Measurements from ENCODE around the gene OR2AK2. TPM values are rescaled to one million over a fixed set of nuclear protein-coding genes. Genes with fewer than 3 reads are reported as not detected.

The OR2AK2 gene
- total and polyA plus RNA-seq, 5 donors, result not detected

- Histone ChIP-seq H3K27ac (ENCODE audit: low read length) (no peak overlapping the region), H3K4me1 (ENCODE audit: control insufficient read depth, insufficient read depth, low read length) (no peaks in the 10 kb centered on the region), H3K4me3 (ENCODE audit: low read length) (no peak overlapping the region), H3K27me3 (ENCODE audit: control insufficient read depth, insufficient read depth) (no peaks in the 10 kb centered on the region), H3K9me3 (ENCODE audit: control insufficient read depth, low read length) (no peaks in the 10 kb centered on the region)
- ATAC-seq, result no peak
- no peak for DNase-seq
- intact Hi-C loops (cut with DNase I), result no loop called here
- WGBS, result 23% methylated on average over 3 of the region's 3 CpGs
These were observed 3.2 kb upstream of the OR2AK2 start for GRCh38 chr1:247961791-247962190.

DNA sequence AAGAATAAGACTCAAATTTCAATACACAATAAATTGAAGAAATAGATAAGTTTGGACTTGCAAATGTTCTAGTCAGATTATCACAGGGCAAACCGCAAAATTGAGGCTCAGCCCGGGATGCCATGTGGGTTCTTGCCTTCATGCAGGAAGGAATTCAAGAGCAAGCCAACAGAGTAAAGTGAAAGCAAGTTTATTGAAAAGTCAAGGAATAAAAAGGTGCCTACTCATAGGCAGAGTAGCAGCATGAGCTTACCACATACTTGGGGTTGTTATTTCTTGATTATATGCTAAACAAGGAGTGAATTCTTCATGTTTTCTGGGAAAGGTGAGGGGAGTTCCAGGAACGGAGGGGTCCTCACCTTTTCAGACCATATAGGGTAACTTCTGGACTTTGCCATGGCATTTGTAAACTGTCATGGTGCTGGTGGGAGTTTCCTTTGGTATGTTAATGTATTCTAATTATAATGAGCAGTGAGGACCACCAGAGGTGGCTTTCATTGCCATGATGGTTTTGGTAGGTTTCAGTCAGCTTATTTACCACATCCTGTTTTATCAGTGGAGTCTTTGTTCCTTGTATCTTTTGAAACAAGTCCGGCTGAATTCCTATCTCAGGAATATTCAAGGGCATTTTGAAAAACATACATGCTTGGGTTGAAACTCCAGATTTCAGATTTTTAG, 2.0 kb upstream of the OR2AK2 start:
- intact Hi-C loops (cut with DNase I), result no loop called here
- 61% methylated on average over 4 of the region's 4 CpGs for WGBS

DNA sequence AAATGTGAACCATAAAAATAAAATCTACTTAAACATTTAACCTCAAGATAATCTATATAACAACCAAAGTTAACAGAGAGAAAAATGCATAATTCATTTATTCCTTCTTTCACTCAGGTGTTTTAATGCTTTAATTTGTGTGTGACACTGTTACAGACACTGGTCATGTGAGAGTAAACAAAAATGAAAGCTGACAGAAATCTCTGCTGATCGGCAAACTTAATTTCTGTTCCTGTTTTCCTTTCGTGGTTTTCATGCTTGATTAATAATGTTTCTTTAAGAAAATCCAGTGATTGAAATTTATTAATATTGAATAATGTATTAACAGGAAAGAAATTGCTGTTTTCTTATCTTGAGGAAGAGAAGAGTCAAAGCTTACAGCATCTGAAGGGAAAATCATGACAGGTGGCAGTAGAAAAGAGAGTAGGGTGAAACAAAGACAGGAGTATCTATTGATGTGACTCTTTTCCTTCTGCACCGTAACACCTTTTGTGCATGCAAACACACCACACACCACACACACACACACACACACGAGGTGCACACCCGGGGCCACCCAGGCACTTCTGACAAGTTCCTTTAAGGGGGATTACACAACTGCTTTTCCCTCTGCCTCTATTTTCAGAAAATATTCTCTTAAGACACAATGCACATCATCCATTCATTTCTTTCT, 1.6 kb downstream of the OR2AK2 start:
- WGBS, result 73% methylated on average over 5 of the region's 5 CpGs
- Histone ChIP-seq H3K9me3 (ENCODE audit: control insufficient read depth, low read length) (no peaks in the 10 kb centered on the region), H3K27me3 (ENCODE audit: control insufficient read depth, insufficient read depth) (no peaks in the 10 kb centered on the region), H3K27ac (ENCODE audit: low read length) (no peak overlapping the region), H3K4me3 (ENCODE audit: low read length) (no peak overlapping the region), H3K4me1 (ENCODE audit: control insufficient read depth, insufficient read depth, low read length) (no peaks in the 10 kb centered on the region)
- intact Hi-C loops (cut with DNase I), result no loop called here
- DNase-seq (no peak), ATAC-seq (no peak)

More for the DNA sequence above, 2.0 kb upstream of the OR2AK2 start:
- Histone ChIP-seq H3K4me3 (ENCODE audit: low read length) (no peak overlapping the region), H3K27ac (ENCODE audit: low read length) (no peak overlapping the region), H3K27me3 (ENCODE audit: control insufficient read depth, insufficient read depth) (no peaks in the 10 kb centered on the region), H3K9me3 (ENCODE audit: control insufficient read depth, low read length) (no peaks in the 10 kb centered on the region), H3K4me1 (ENCODE audit: control insufficient read depth, insufficient read depth, low read length) (no peaks in the 10 kb centered on the region)
- ATAC-seq, result no peak
- no peak for DNase-seq

DNA sequence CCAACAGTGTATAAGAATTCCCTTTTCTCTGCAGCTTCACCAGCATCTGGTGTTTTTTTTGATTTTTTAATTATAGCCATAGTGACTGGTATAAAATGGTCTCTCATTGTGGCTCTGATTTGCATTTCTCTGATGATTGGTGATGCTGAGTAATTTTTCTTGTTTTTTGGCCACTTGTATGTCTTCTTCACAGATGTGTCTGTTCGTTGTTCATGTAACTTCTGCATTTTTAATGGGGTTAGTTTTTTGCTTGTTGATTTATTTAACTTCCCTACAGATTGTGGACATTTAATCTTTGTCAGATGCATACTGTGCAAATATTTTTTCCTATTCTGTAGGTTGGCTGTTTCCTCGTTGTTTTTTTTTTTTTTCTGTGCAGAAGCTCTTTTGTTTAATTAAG, 28.0 kb downstream of the OR2AK2 start:
- intact Hi-C loops (cut with DNase I), result no loop called here
- H3K4me1 ChIP-seq (ENCODE audit: control insufficient read depth, insufficient read depth, low read length), result no peaks in the 10 kb centered on the region
- H3K27ac ChIP-seq (ENCODE audit: low read length), result no peak overlapping the region
- no peaks in the 10 kb centered on the region for H3K27me3 ChIP-seq (ENCODE audit: control insufficient read depth, insufficient read depth)
- H3K9me3 ChIP-seq (ENCODE audit: control insufficient read depth, low read length), result no peaks in the 10 kb centered on the region
- no peak overlapping the region for H3K4me3 ChIP-seq (ENCODE audit: low read length)
- DNase-seq, result no peak
- 36% methylated on average over 2 of the region's 2 CpGs for WGBS
- no peak for ATAC-seq

DNA sequence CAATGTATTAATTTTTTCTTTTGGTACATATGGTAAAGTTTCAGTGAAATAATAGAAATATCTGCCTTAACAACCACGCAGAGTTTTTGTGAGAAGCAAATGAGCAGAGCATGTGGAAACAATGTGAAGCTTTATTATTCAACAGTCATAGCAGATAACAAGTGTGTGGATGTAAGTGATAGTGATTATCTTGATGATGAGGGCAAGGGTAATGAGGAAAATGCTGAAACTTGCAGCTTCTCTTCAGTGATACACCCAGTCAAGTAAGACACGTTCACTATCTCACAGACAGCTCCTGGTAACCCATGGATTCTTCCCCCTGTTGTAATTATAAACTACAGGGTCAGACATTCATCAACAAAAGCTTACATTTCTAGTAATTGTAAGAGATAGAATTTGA, 33.8 kb downstream of the OR2AK2 start:
- no peaks in the 10 kb centered on the region for H3K4me1 ChIP-seq (ENCODE audit: control insufficient read depth, insufficient read depth, low read length)
- H3K4me3 ChIP-seq (ENCODE audit: low read length), result no peak overlapping the region
- no peak for DNase-seq
- H3K27me3 ChIP-seq (ENCODE audit: control insufficient read depth, insufficient read depth), result no peaks in the 10 kb centered on the region
- 32% methylated on average over 2 of the region's 2 CpGs for WGBS
- no peak for ATAC-seq
- no peak overlapping the region for H3K27ac ChIP-seq (ENCODE audit: low read length)
- H3K9me3 ChIP-seq (ENCODE audit: control insufficient read depth, low read length), result no peaks in the 10 kb centered on the region
- intact Hi-C loops (cut with DNase I), result no loop called here

- no peak overlapping the region for H3K4me3 ChIP-seq (ENCODE audit: low read length)
- H3K4me1 ChIP-seq (ENCODE audit: control insufficient read depth, insufficient read depth, low read length), result no peaks in the 10 kb centered on the region
- H3K27ac ChIP-seq (ENCODE audit: low read length), result no peak overlapping the region
- DNase-seq, result no peak
- no peaks in the 10 kb centered on the region for H3K27me3 ChIP-seq (ENCODE audit: control insufficient read depth, insufficient read depth)
- intact Hi-C loops (cut with DNase I), result no loop called here
- no peak for ATAC-seq
- H3K9me3 ChIP-seq (ENCODE audit: control insufficient read depth, low read length), result no peaks in the 10 kb centered on the region
- WGBS, result 78% methylated on average over 1 of the region's 1 CpG
These were observed 35.1 kb downstream of the OR2AK2 start for GRCh38 chr1:248000169-248000568.

GRCh38 chr1:248007778-248008177, 42.7 kb downstream of the OR2AK2 start:
- H3K9me3 ChIP-seq (ENCODE audit: control insufficient read depth, low read length), result no peaks in the 10 kb centered on the region

GRCh38 chr1:248009681-248010080, 44.6 kb downstream of the OR2AK2 start:
- Histone ChIP-seq H3K4me1 (ENCODE audit: control insufficient read depth, insufficient read depth, low read length) (no peaks in the 10 kb centered on the region), H3K27me3 (ENCODE audit: control insufficient read depth, insufficient read depth) (no peaks in the 10 kb centered on the region), H3K9me3 (ENCODE audit: control insufficient read depth, low read length) (no peaks in the 10 kb centered on the region), H3K27ac (ENCODE audit: low read length) (no peak overlapping the region), H3K4me3 (ENCODE audit: low read length) (no peak overlapping the region)
- 71% methylated on average over 3 of the region's 3 CpGs for WGBS
- ATAC-seq (no peak), DNase-seq (no peak)
- intact Hi-C loops (cut with DNase I), result no loop called here

More at GRCh38 chr1:248007778-248008177, 42.7 kb downstream of the OR2AK2 start:
- Histone ChIP-seq H3K27ac (ENCODE audit: low read length) (no peak overlapping the region), H3K27me3 (ENCODE audit: control insufficient read depth, insufficient read depth) (no peaks in the 10 kb centered on the region), H3K4me1 (ENCODE audit: control insufficient read depth, insufficient read depth, low read length) (no peaks in the 10 kb centered on the region), H3K4me3 (ENCODE audit: low read length) (no peak overlapping the region)
- WGBS, result 34% methylated on average over 1 of the region's 1 CpG
- ATAC-seq (no peak), DNase-seq (no peak)
- intact Hi-C loops (cut with DNase I), result no loop called here

- H3K27me3 ChIP-seq (ENCODE audit: control insufficient read depth, insufficient read depth), result no peaks in the 10 kb centered on the region
- no peaks in the 10 kb centered on the region for H3K9me3 ChIP-seq (ENCODE audit: control insufficient read depth, low read length)
- DNase-seq, result no peak
- intact Hi-C loops (cut with DNase I), result no loop called here
- 86% methylated on average over 2 of the region's 2 CpGs for WGBS
- no peak within 1 kb of the TSS for H3K4me3 ChIP-seq (ENCODE audit: low read length)
- no peak within 1 kb of the TSS for H3K27ac ChIP-seq (ENCODE audit: low read length)
- H3K4me1 ChIP-seq (ENCODE audit: control insufficient read depth, insufficient read depth, low read length), result no peaks in the 10 kb centered on the region
- ATAC-seq, result no peak
These were observed 48.2 kb downstream of the OR2AK2 start, which contains the start of gene OR2L5 for GRCh38 chr1:248013229-248013710. OR2L5 (plus strand) TSS chr1:248013660; CDS start chr1:248021948, 8,288 bp downstream.

DNA sequence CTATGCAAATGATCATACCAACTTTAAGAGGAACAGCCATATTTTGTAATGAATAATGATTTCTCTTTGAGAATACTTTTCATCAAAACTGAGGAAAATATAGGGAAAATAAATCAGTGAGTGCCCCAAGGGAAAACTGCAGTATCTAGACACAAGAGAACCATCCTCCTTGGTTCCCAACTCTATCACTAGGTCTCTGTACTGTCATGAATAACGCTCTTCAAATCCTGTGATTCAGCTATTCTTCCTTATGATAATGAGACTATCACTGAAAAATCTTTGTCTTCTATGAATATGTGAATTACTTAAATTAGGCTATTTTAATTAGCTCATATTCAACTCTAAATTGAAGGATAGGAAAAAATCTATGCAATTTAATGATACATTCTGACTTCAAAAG, 50.8 kb downstream of the OR2AK2 start:
- no peak for DNase-seq
- intact Hi-C loops (cut with DNase I), result no loop called here
- 71% methylated on average over 1 of the region's 1 CpG for WGBS
- Histone ChIP-seq H3K27ac (ENCODE audit: low read length) (no peak overlapping the region), H3K4me3 (ENCODE audit: low read length) (no peak overlapping the region), H3K9me3 (ENCODE audit: control insufficient read depth, low read length) (no peaks in the 10 kb centered on the region), H3K27me3 (ENCODE audit: control insufficient read depth, insufficient read depth) (no peaks in the 10 kb centered on the region), H3K4me1 (ENCODE audit: control insufficient read depth, insufficient read depth, low read length) (no peaks in the 10 kb centered on the region)
- no peak for ATAC-seq

Measured in right cardiac atrium (tissue), 5 donors.